ENCODE measurements around the gene ONECUT3.

Gene ONECUT3

GRCh38 chr19:1742989-1743696 lies 10.2 kb upstream of the ONECUT3 start:
- no peak for DNase-seq

- no peak for DNase-seq
Measured at GRCh38 chr19:1744133-1744665, 9.1 kb upstream of the ONECUT3 start.

- DNase-seq = no peak
Measured at GRCh38 chr19:1744822-1745563, 8.3 kb upstream of the ONECUT3 start.

GRCh38 chr19:1745589-1746031 lies 7.7 kb upstream of the ONECUT3 start:
- no peak for DNase-seq

- DNase-seq = no peak
Measured at GRCh38 chr19:1746401-1747284, 6.7 kb upstream of the ONECUT3 start.

GRCh38 chr19:1747285-1748114 lies 5.8 kb upstream of the ONECUT3 start:
- no peak for DNase-seq

GRCh38 chr19:1748115-1748872 lies 5.0 kb upstream of the ONECUT3 start:
- DNase-seq = no peak

GRCh38 chr19:1748873-1749341 lies 4.4 kb upstream of the ONECUT3 start:
- DNase-seq = no peak

- DNase-seq = no peak
Measured at GRCh38 chr19:1749373-1750342, 3.6 kb upstream of the ONECUT3 start.

- DNase-seq = no peak
Measured at GRCh38 chr19:1750343-1751021, 2.8 kb upstream of the ONECUT3 start.

- no peak for DNase-seq
Measured at GRCh38 chr19:1751367-1752008, 1.8 kb upstream of the ONECUT3 start.

GRCh38 chr19:1752009-1752756 lies 1.1 kb upstream of the ONECUT3 start:
- no peak for DNase-seq

GRCh38 chr19:1754018-1754635 lies 821 bp downstream of the ONECUT3 start:
- DNase-seq = no peak

- DNase-seq = no peak
Measured at GRCh38 chr19:1754636-1755466, 1.5 kb downstream of the ONECUT3 start.

GRCh38 chr19:1755467-1756171 lies 2.3 kb downstream of the ONECUT3 start:
- no peak for DNase-seq

- DNase-seq = no peak
Measured at GRCh38 chr19:1756264-1756663, 3.0 kb downstream of the ONECUT3 start.

All from NCI-H2171 treated with DMSO at 0.1 percent for 48 hours (cell line).